RWPE1 (cell line): ENCODE results near the gene RASGRP4.

Experiments used
- CTCF ChIA-PET: fragments of 350-600 bp; sonication (Branson Sonifier 250); formaldehyde crosslinking; extraction: SDS; loops from one replicate; lab custom pipeline; 2021; lab: Yijun Ruan, JAX
- POLR2A ChIA-PET: fragments of 400-600 bp; formaldehyde crosslinking; extraction: SDS; loops from one replicate; lab custom pipeline; 2020; ENCODE audit warnings: antibody characterized with exemption; ENCODE audit not compliant: low non-redundant PET; lab: Yijun Ruan, JAX
- DNase-seq: peaks from one replicate; pipeline ENCODE4 v3.0.0; 2012; ENCODE audit warnings: low spot score
- H3K27ac ChIP-seq: fragments of 450-650 bp; 2 replicates; pipeline ENCODE4 v1.5.1; 2017
- CTCF ChIP-seq: fragments of 450-650 bp; conservative IDR thresholded peaks from 2 replicates; pipeline ENCODE4 v1.5.1; 2017; ENCODE audit warnings: low read depth, mild to moderate bottlenecking

The RASGRP4 gene

GRCh38 chr19:38362076-38362945 is 63.7 kb downstream of the RASGRP4 start:
- DNase-seq: peak; percentile 77
- H3K27ac ChIP-seq: peak overlapping the region; percentile 84
- TF ChIP-seq CTCF: no peak
- CTCF ChIA-PET: interaction anchor here (0.8 to 1.1 kb wide), 3 partner anchors 26 to 128 kb away, joined by 3 to 5 read pairs (median 4); partner anchors contain the start of genes CATSPERG and FAM98C
- POLR2A ChIA-PET: no interaction called here

GRCh38 chr19:38361633-38362075 is 64.4 kb downstream of the RASGRP4 start:
- peak; percentile 88 for DNase-seq
- no peak for TF ChIP-seq CTCF
- POLR2A ChIA-PET: no interaction called here
- CTCF ChIA-PET: interaction anchor here (0.9 to 1.1 kb wide), 3 partner anchors 19 to 127 kb away, joined by 4 to 5 read pairs (median 4); partner anchors contain the start of gene FAM98C
- H3K27ac ChIP-seq: peak overlapping the region; percentile 84

GRCh38 chr19:38360839-38361631 is 65.0 kb downstream of the RASGRP4 start:
- ChIA-PET CTCF (interaction anchor here (0.9 to 1.1 kb wide), 2 partner anchors 19 to 127 kb away, joined by 4 to 5 read pairs; no protein-coding TSS in a partner anchor), POLR2A (no interaction called here)
- no peak for TF ChIP-seq CTCF
- peak overlapping the region; percentile 84 for H3K27ac ChIP-seq
- DNase-seq: no peak

GRCh38 chr19:38360351-38360750 is 65.7 kb downstream of the RASGRP4 start:
- ChIA-PET CTCF (no interaction called here), POLR2A (no interaction called here)
- H3K27ac ChIP-seq: no peak overlapping the region
- no peak for DNase-seq
- TF ChIP-seq CTCF: no peak

- ChIA-PET CTCF (interaction anchor here (0.7 kb wide), 1 partner anchor 28 kb away, joined by 4 read pairs; the partner anchor contains the start of gene GGN), POLR2A (interaction anchor here (0.6 kb wide), 1 partner anchor 104 kb away, joined by 3 read pairs; no protein-coding TSS in a partner anchor)
- TF ChIP-seq CTCF: no peak
- no peak overlapping the region for H3K27ac ChIP-seq
- no peak for DNase-seq
Measured at GRCh38 chr19:38359242-38360021, 66.6 kb downstream of the RASGRP4 start.
